Heart left ventricle (tissue), 16 donors: Measurements from ENCODE around the gene NBPF3. TPM values are rescaled to one million over a fixed set of nuclear protein-coding genes. Genes with fewer than 3 reads are reported as not detected.

Experiments used
- ATAC-seq, 4 donors: fragments of 200-7000 bp; cut with Tn5 transposase; one replicate each; pipeline ENCODE4 v1.9.1; 2020 to 2022; ENCODE audit warnings: moderate library complexity in 4 of 4, mild to moderate bottlenecking in 3 of 4, moderate number of reproducible peaks in 1 of 4
- DNase-seq, 5 donors: peaks; one replicate each; pipeline ENCODE4 v3.0.0-alpha.2; 2020
- H3K27ac ChIP-seq, 12 donors: fragments of 200-600 bp; sonication (generic) in 4 of 12; one replicate each; pipeline versions ENCODE4 v1.5.0 to v1.8.0; 2016 to 2022; ENCODE audit warnings: mild to moderate bottlenecking in 2 of 12
- H3K27me3 ChIP-seq, 9 donors: fragments of 200-600 bp; sonication (generic) in 2 of 9; one replicate each; pipeline versions ENCODE4 v1.5.1 to v1.8.0; 2016 to 2022; ENCODE audit warnings: mild to moderate bottlenecking in 3 of 9
- H3K36me3 ChIP-seq, 9 donors: fragments of 200-600 bp; sonication (generic) in 2 of 9; one replicate each; pipeline versions ENCODE4 v1.5.0 to v1.8.0; 2018 to 2022; ENCODE audit warnings: mild to moderate bottlenecking in 2 of 9
- H3K4me1 ChIP-seq, 12 donors: fragments of 200-600 bp; sonication (generic) in 4 of 12; one replicate each; pipeline versions ENCODE4 v1.5.0 to v1.8.0; 2016 to 2022; ENCODE audit warnings: mild to moderate bottlenecking in 3 of 12
- H3K4me3 ChIP-seq, 12 donors: fragments of 200-600 bp; sonication (generic) in 4 of 12; one replicate each; pipeline versions ENCODE4 v1.5.0 to v1.8.0; 2017 to 2022; ENCODE audit warnings: mild to moderate bottlenecking in 9 of 12, moderate library complexity in 4 of 12
- H3K9me3 ChIP-seq, 12 donors: fragments of 200-600 bp; sonication (generic) in 4 of 12; one replicate each; pipeline versions ENCODE4 v1.5.0 to v1.8.0; 2016 to 2022; ENCODE audit warnings: mild to moderate bottlenecking in 1 of 12
- POLR2A ChIP-seq, 2 donors: fragments of 450-650 bp; IDR thresholded peaks; one replicate each; pipeline ENCODE4 v1.6.1; 2017; ENCODE audit warnings: antibody characterized with exemption in 2 of 2, mild to moderate bottlenecking in 2 of 2, moderate library complexity in 2 of 2
- WGBS, 4 donors: extraction: QIAGEN DNeasy Blood & Tissue Kit in 2 of 4; methylation state at CpG; one replicate each; pipeline versions ENCODE4 v1.1.5 to v1.1.7; 2013 to 2018; 5-methylcytosine and 5-hydroxymethylcytosine counted together
- intact Hi-C, 10 donors: fragments of 100-400 bp; cut with DNase I; formaldehyde crosslinking; loops; one replicate each; pipeline versions ENCODE4 v1.11.1 to v1.14.2; 2022
- polyA plus RNA-seq, 2 donors: library from polyadenylated mRNA; stranded (reverse); fragments of 200-250 nt; gene quantifications; one replicate each; pipeline ENCODE4 v1.2.3, GENCODE V29; 2013
- total RNA-seq, 9 donors: library from RNA; depleted of rRNA in 2 of 9; stranded (reverse); fragments of >200 nt in 2 of 9; fragmentation: NEBNext Ultra II Directional in 3 of 9; extraction: Animal tissue kit (Norgen Biotek cat#: 25700) in 3 of 9; gene quantifications; one replicate each; pipeline versions ENCODE4 v1.1.0 to v1.2.4, GENCODE V29; 2016 to 2023
- TF ChIP-seq, protein P1 (sequence below), 12 donors: fragments of 200-600 bp; sonication (generic) in 4 of 12; IDR thresholded peaks; one replicate each; pipeline versions ENCODE4 v1.5.0 to v1.8.0; 2018 to 2022; ENCODE audit warnings: antibody characterized with exemption in 12 of 12, mild to moderate bottlenecking in 5 of 12
- donor health status: ischemic (EF 13 %, LVEDD 7.1; RV severe dilation, severe dysfunction).
- donor health status: healthy with polysubstance abuse.
- donor health status: DM: no; HTN: yes; CAD: no.
- donor health status: DM: no; HTN: no; CAD: no.
- donor health status: ischemic (EF 25% LVEDD 6.9; RV normal size, moderate dysfunction).
- donor health status: ischemic (EF 25% LVEDD 5.7; RV mildly dilated, moderate dysfunction).
- donor health status: healthy.
- donor health status: DM: yes; HTN: yes; CAD: no.
- donor health status: ischemic (EF 35%, LVEDD 5.7; RV mildly dilated, moderate dysfunction).
- donor health status: nonischemic (EF 11% LVEDD 7.7; RV severe dilation, severe dysfunction).
- donor health status: DM: yes; HTN: yes; CAD: no.
- donor health status: PGD.
- donor health status: ischemic (EF 29% LVEDD 5.4; RV normal size, mild dysfunction).
- donor health status: nonischemic (EF 23%, LVEDD 6.1; RV moderate dilation, normal function).

The NBPF3 gene
- total and polyA plus RNA-seq, 11 donors: 1.1 to 7.3 (median 4.0) TPM

DNA sequence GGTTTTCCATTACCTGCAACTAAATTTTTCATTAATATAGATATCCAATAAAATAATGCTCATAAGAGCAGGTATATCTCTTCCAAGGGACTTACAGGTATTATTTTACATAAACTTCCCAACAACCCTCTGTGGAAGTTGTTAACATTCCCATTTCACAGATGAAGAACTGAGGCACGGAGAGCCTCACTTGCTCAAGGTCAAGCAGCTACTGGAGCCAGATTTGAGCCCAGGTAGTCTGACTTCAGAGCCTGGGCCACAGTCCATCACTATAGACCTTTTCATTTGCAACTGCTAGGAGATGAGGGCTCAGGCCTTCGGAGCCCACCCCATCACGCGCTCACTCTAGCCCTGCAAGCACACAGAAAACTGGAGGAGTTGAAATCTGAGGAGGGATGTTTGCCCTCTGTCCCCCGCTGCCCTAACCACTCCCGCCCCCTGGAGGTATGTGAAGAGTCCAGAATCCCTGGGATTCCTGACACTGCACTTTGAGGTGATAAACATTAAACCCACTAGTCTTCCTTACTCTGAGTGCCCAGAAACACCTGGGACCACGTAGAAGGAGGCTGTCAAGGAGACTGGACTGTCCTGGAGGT, 57.6 kb downstream of the NBPF3 start:
- Histone ChIP-seq H3K4me1 (peaks cover 0 to 3% (median 0%) of the 10 kb centered on the region in 12 donors), H3K4me3 (no peak overlapping the region), H3K27ac (no peak overlapping the region), H3K27me3 (peaks cover 0 to 7% (median 0%) of the 10 kb centered on the region in 9 donors), H3K36me3 (no peaks in the 10 kb centered on the region), H3K9me3 (peaks cover 0 to 4% (median 0%) of the 10 kb centered on the region in 12 donors)
- DNase-seq: no peak
- TF ChIP-seq, protein P1, sequence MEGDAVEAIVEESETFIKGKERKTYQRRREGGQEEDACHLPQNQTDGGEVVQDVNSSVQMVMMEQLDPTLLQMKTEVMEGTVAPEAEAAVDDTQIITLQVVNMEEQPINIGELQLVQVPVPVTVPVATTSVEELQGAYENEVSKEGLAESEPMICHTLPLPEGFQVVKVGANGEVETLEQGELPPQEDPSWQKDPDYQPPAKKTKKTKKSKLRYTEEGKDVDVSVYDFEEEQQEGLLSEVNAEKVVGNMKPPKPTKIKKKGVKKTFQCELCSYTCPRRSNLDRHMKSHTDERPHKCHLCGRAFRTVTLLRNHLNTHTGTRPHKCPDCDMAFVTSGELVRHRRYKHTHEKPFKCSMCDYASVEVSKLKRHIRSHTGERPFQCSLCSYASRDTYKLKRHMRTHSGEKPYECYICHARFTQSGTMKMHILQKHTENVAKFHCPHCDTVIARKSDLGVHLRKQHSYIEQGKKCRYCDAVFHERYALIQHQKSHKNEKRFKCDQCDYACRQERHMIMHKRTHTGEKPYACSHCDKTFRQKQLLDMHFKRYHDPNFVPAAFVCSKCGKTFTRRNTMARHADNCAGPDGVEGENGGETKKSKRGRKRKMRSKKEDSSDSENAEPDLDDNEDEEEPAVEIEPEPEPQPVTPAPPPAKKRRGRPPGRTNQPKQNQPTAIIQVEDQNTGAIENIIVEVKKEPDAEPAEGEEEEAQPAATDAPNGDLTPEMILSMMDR (IDR thresholded peaks at IDR 0.05): no peak
- no peak for TF ChIP-seq POLR2A (IDR thresholded peaks at IDR 0.05)
- intact Hi-C loops: loop anchor here in 1 of 10 donors (10.0 kb wide), 1 partner anchor 113 kb away; no protein-coding TSS in a partner anchor
- ATAC-seq: no peak
- 54 to 69% (median 64%) methylated on average over 7 of the region's 7 CpGs for WGBS, 4 donors

- H3K27ac ChIP-seq: no peak overlapping the region
- intact Hi-C loops: loop anchor here in 1 of 10 donors (10.0 kb wide), 1 partner anchor 115 kb away; no protein-coding TSS in a partner anchor
- DNase-seq: no peak
- ATAC-seq: no peak
- H3K27me3 ChIP-seq: peaks cover 0 to 7% (median 0%) of the 10 kb centered on the region in 9 donors
- no peaks in the 10 kb centered on the region for H3K36me3 ChIP-seq
- 92 to 100% (median 93%) methylated on average over 1 of the region's 1 CpG for WGBS, 4 donors
- H3K4me1 ChIP-seq: no peaks in the 10 kb centered on the region
- TF ChIP-seq POLR2A (IDR thresholded peaks at IDR 0.05): no peak
- TF ChIP-seq, protein P1 (IDR thresholded peaks at IDR 0.05): no peak
- H3K4me3 ChIP-seq: no peak overlapping the region
- peaks cover 0 to 4% (median 0%) of the 10 kb centered on the region in 12 donors for H3K9me3 ChIP-seq
Observed at GRCh38 chr1:21499283-21499950, 59.5 kb downstream of the NBPF3 start.

DNA sequence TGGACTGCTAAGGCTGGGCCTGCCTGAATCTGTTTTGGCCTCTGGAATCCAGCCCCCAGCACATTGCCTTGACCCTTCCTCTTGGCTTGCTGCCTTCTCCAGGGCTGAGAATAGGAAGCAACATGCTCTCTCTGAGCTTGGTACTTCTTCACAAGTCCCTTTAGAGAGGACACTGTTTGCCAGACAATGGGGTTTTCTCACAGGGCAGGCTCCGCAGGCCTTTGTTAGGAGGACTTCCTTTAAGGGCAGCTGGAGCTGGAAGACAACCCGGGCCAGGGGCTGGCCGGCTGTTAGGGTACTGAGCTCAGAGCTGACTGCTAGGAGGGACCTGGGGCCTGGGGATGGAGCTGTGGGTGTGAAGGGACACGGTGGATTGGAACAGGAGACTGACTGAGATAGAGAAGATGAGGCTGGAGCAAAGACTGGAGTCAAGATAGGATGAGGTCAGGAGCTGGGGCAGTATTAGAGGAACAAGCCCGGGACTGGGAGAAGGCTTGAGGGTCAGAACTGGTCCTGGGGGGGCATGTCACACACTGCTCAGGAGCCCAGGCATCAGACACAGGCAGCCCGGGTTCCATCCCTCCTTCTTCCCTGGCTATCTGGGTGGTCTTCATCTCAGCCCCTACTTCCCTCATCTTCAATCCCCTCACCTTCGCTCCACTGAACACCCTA, 63.9 kb downstream of the NBPF3 start:
- intact Hi-C loops: loop anchor here in 1 of 10 donors (10.0 kb wide), 1 partner anchor 129 kb away; no protein-coding TSS in a partner anchor
- no peak for TF ChIP-seq POLR2A (IDR thresholded peaks at IDR 0.05)
- TF ChIP-seq, protein P1 (IDR thresholded peaks at IDR 0.05): no peak
- ATAC-seq (peak in 1 of 4 donors; percentile 36), DNase-seq (no peak)
- Histone ChIP-seq H3K9me3 (peaks cover 0 to 4% (median 0%) of the 10 kb centered on the region in 12 donors), H3K4me3 (no peak overlapping the region), H3K27ac (no peak overlapping the region), H3K36me3 (no peaks in the 10 kb centered on the region), H3K4me1 (peaks cover 0 to 9% (median 5%) of the 10 kb centered on the region in 12 donors), H3K27me3 (peaks cover 0 to 19% (median 7%) of the 10 kb centered on the region in 9 donors)
- WGBS, 4 donors: 62 to 73% (median 67%) methylated on average over 7 of the region's 7 CpGs

DNA sequence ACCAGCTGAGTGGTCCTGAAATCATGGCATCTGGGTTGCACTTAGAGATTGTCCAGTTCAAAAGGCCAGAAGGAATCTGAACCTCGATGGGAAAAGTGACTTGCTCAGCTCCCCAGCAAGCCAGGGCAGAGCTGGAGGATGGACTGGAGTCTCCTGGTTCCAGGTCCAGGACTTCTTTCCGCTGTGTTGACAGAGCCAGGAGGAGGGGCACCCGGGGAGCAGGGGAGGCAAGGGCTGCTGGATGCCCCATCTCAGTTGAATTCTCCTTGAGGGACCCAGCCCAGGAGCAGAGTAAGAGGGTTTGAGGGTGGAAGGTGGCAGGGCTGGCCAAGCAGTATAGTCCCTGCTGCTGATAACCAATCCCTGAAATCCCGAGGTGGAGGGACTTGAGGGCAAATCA, 66.9 kb downstream of the NBPF3 start:
- H3K4me3 ChIP-seq: no peak overlapping the region
- DNase-seq: no peak
- H3K27ac ChIP-seq: no peak overlapping the region
- WGBS, 4 donors: 63 to 68% (median 64%) methylated on average over 2 to 4 of the region's 4 CpGs
- TF ChIP-seq, protein P1 (IDR thresholded peaks at IDR 0.05): no peak
- TF ChIP-seq POLR2A (IDR thresholded peaks at IDR 0.05): no peak
- peaks cover 0 to 36% (median 7%) of the 10 kb centered on the region in 9 donors for H3K27me3 ChIP-seq
- ATAC-seq: no peak
- H3K9me3 ChIP-seq: no peaks in the 10 kb centered on the region
- intact Hi-C loops: loop anchor here in 6 of 10 donors (1.0 to 10.0 kb wide), 5 partner anchors 40 to 155 kb away; no protein-coding TSS in a partner anchor
- H3K36me3 ChIP-seq: no peaks in the 10 kb centered on the region
- H3K4me1 ChIP-seq: peaks cover 0 to 33% (median 18%) of the 10 kb centered on the region in 12 donors
